Measurements from ENCODE around the gene PRAMEF9.

DNA sequence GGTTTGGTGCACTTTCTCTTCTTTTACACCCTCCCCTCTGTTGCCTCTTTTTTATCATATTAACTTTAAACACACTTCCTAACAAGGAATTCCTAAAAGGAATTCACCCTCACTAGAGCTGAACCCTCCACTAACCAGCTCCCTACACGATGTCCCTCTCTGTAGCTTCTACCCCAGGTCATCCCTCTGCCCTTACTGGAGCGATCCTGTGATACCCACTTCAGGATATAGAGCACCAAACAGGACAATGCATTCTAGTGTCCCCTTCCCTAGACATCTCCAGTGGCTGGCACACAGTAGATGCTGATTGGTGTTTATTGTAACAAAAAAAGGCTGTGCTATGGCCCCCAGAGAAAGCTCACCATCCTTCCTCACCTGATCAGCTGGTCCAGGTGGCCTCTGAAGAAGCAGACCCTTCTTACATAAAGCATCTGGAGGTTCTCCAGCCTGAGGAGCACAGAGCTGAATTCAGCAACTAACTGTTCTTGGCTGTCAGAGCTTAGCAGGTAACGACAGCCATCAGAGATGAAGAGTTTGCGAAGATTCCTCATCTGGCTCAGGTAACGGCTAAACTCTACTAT is 52.9 kb downstream of the PRAMEF9 start:
- TF ChIP-seq, protein P1, sequence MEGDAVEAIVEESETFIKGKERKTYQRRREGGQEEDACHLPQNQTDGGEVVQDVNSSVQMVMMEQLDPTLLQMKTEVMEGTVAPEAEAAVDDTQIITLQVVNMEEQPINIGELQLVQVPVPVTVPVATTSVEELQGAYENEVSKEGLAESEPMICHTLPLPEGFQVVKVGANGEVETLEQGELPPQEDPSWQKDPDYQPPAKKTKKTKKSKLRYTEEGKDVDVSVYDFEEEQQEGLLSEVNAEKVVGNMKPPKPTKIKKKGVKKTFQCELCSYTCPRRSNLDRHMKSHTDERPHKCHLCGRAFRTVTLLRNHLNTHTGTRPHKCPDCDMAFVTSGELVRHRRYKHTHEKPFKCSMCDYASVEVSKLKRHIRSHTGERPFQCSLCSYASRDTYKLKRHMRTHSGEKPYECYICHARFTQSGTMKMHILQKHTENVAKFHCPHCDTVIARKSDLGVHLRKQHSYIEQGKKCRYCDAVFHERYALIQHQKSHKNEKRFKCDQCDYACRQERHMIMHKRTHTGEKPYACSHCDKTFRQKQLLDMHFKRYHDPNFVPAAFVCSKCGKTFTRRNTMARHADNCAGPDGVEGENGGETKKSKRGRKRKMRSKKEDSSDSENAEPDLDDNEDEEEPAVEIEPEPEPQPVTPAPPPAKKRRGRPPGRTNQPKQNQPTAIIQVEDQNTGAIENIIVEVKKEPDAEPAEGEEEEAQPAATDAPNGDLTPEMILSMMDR (conservative IDR thresholded peaks at IDR 0.05; ENCODE audit: low read depth, low read length) = no peak
- TF ChIP-seq EZH2 (IDR thresholded peaks at IDR 0.05; ENCODE audit: low read length, unreplicated experiment) = no peak

Measured in PC-3 (cell line).